HG03108 (cell line): ENCODE results near the gene SGF29.
"Not testable (repeated sequence)": the region's sequence is repeated elsewhere in the genome, so short reads cannot be mapped to it uniquely, and the experiment has no call there.

Experiments used
- ATAC-seq: cut with Tn5 transposase; IDR thresholded peaks from one replicate; pipeline ENCODE4 v1.9.1; 2021; ENCODE audit warnings: moderate library complexity; ENCODE audit not compliant: unreplicated experiment

The SGF29 gene

DNA sequence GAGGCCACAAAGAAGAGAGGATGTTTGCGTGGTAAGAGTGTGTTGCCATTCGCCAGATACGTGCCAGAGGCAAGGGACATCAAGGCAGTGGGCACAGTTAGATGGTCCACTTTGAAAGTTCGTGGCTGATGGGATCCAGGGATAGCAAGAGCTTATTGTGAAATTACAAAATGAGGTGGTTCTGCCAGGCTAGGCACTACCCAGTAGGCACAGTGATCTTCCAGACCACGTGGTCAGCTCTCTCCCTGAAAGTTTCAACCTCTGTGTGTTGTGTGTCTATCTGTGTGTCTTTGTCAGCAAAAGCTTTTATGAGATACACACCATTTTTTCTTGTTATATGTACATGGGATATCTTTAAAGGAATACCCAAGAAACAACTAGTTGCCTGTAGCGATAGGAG, 9.5 kb downstream of the SGF29 start:
- ATAC-seq, result no peak

DNA sequence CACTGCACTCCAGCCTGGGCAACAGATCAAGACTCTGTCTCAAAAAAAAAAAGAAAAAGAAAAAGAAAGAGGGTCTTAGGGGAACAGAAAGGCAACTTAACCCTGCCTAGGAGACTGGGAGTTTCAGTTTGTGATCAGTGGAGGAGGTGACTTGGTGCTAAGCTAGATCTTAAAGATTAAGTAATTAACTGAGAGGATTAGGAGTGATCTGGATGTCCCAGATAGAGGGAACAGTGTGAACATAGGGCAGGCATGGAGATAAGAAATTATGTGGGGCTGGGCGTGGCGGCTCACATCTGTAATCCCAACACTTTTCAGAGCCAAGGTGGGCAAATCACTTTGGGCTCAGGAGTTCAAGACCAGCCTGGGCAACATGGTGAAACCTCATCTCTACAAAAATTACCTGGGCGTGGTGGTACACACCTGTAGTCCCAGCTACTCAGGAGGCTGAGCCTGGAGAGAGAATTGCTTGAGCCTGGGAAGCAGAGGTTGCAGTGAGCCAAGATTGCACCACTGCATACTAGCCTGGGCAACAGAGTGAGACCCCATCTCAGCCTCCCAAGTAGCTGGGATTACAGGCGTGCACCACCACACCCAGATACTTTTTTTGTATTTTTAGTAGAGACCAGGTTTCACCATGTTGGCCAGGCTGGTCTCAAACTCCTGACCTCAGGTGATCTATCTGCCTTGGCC, 12.7 kb downstream of the SGF29 start:
- ATAC-seq, result not testable (repeated sequence)

DNA sequence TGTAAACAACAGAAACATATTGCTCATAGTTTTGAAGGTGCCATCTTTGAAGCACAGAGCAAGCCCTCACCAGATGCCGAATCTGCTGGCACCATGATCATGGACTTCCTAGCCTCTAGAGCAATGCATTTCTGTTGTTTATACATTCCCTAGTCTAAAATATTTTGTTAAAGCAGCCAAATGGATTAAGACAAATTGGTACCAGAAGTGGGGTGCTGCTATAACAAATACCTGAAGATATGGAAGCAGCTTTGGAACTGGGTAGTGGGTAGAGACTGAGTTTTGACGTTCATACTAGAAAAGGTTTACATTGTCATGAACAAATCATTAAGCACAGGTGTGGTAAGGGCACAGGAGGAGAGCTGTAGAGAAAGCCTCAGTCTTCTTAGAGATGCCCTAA, 13.6 kb downstream of the SGF29 start:
- ATAC-seq, result no peak

DNA sequence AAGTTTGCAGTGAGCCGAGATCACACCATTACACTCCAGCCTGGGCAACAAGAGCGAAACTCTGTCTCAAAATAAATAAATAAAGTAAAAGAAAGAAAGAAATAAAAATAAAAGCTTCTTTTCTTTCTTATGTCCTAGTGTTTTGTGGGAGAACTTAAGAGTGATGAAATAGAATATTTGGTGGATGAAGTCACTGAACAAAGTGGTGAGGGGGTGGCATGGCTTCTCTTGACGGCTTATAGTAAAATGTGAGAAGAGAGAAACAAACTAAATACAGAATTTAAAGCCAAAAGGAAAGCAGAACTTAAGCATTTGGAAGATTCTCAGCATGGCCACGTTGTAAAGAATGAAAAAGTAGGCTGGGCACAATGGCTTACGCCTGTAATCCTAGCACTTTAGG, 15.3 kb downstream of the SGF29 start:
- ATAC-seq, result no peak

DNA sequence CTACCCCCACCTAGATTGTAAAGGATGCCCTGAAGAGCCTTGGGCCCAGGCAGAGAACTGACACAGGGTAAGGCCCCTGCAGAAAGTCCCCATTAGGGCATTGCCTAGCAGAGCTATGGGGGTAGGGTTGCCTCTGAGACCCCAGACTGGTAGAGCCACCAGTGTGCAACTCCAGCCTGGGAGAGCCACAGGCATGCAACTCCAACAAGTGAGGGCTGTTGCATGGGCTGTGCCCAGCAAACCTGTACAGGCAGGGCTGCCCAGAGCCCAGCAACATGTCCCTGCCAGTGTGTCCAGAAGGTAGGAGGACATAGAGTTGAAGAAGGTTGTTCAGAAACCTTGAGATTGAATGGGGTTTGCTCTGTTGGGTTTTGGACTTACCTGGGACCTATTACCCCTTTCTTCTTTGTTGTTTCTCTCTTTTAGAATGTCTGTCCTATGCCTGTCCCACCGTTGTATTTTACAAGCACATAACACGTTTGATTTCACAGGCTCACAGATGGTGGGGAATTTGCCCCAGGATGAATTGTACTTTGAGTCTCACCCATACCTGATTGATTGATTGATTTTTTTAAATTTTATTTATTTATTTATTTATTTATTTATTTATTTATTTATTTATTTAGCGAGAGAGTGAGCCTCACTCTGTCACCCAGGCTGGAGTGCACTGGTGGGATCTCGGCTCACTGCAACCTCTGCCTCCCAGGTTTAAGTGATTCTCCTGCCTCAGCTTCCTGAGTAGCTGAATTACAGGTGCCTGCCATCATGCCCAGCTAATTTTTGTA, 16.4 kb downstream of the SGF29 start:
- no peak for ATAC-seq

DNA sequence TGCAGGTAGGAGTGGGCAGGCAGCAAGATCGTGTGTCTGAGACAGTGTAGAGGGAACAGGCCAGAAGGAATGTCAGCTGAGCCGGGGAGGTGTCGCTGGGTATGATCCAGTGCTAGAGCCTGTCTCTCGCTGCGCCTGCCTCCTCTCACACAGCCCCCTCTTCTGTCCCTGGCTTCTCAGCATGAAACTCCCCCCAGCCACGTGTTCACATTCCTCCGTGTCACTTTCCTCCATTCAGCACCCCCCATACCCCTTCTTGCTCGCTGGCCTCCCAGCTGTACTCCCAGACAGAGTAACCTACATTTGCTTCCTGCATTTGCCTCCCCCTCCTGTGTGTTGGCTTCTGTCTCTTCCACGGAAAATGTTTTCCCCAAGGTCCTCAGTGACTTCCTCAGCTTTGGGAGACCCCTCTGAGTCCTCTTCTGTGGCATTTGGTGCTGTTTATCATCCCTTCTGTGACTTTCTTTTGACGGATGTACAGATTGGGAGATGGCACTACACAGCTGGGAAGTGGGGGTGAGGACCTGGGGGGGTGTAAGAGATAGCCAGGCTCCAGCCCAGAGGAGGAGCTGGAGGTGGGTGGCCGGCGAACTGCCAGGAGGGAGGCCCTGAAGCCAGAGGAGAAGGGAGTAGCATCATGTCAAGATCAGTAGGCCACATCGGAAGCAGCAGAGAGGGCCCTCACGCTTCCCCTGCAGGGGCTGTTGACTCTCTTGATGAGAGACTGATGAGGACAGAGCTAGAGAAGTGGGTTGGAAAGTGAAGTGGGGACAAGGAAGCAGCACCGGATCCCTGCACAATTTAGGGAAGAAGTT, 19.2 kb downstream of the SGF29 start:
- no peak for ATAC-seq

DNA sequence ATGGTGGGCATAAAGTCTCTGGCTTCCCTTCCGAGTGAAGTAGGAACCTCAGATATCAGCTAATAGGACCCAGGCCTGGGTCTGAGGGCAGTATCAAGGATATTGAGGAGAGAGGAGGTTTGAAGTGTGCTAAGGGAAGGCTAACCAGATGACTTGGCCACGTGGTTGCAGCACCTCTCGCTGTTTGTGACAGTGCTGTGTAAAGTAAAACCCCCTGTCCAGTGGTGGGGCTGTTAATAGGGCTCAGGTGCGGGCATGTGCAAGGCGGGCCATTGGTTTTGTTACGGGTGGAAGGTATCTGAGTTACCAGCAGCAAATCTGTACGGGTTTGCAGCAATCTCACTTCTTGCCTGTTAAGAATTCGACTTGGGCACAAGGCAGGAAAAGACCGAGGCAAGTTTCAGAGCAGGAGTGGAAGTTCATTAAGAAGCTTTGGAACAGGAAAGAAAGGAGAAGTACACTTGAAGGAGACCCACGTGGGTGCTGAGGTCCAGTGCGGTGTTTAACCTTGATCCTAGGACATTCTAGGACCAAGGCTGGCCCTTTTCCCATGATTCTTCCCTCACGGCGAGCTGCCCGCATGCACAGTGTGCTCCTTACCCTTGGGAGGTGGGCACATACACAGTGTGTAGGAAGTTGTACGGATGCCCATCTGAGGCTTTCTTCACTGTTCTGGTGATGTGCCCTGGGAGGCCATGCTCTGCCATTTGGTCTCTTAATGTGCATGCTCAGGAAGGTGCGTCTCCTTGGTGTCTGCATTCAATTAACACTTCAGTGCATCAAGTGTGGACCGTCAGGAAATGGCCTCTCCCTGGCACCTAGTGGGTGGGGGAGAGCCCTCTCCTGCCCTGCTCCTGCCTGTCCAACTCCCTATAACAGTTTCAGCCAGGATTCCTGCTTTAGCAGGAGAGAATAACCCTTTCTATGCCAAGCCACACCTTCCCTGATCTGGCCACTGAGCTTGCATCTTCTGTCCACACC, 20.3 kb downstream of the SGF29 start:
- ATAC-seq, result no peak

DNA sequence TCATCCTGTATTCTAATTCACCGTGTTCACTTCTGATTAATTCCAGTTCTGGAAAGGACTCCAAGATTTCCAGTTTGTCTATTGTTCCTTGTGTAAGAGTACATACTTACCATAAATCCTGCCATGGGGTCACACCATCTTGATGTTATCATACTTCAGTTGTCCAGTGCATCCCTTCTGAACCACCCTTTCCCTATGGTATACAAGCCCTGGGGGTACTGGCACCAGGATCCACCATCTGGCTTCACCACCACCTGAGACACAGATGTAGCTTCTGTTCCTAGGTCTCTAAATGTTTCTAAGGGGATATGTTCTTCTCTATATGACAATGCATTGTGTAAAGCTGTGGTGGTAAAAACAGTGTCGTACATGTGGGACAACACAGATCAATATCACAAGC, 21.2 kb downstream of the SGF29 start:
- ATAC-seq, result no peak

DNA sequence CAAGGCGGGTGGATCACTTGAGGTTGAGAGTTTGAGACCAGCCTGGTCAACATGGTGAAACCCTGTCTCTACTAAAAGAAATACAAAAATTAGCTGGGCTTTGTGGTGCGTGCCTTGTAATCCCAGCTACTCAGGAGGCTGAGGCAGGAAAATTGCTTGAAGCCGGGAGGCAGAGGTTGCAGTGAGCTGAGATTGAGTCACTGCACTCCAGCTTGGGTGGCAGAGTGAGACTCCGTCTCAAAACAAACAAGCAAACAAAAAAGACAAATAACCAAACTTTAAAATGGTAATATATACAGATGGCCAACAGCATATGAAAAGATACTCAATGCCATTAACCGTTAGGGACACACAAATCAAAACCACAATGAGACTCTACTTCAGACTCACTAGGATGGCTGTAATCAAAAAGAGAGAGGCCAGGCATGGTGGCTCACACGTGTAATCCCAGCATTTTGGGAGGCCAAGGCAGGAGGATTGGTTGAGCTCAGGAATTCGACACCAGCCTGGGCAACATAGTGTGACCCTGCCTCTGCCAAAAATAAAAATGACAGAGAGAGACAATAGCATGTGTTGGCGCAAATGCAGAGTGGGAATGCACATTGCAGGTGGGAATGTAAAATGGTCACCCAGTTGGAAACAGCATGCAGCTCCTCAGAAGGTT, 21.9 kb downstream of the SGF29 start:
- ATAC-seq, result no peak

DNA sequence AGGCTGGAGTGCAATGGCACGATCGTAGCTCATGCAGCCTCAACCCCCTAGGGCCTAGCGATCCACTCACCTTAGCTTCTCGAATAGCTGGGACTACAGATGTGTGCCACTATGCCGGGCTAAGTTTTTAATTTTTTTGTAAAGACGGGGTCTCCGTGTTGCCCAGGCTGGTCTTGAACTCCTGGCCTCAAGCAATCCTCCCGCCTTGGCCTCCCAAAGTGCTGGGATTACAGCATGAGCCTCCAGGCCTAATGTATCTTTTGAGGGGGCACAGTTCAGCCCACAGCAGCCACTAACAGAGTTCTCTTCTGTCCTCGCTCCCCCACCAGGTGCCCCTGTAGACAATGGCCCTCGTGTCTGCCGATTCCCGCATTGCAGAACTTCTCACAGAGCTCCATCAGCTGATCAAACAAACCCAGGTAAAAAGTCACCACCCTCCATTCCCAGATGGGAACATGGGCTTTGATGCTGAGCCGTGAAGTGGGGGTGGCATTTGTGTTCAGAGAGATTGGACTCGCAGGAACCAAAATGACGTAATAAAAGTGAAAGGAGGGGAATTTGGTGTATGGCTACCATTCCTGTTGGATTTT, 27.1 kb downstream of the SGF29 start:
- ATAC-seq, result no peak

DNA sequence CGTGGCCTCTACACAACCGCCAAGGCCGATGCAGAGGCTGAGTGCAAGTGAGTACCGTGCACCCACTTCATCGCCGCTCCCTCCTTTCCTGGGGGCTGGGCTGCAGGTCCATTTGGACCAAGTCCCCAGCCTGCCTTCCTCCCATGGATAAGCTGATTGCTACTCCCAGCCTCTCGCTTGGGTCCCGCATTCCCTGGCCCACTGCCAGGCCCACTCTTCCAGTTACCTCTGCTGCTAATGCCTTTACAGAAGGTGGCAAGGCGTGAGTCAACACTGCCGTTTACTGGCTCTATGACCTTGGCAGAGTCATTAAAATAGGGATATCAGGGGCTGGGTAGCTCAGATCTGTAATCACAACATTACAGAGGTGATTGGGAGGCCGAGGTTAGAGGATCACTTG, 32.0 kb downstream of the SGF29 start:
- no peak for ATAC-seq

DNA sequence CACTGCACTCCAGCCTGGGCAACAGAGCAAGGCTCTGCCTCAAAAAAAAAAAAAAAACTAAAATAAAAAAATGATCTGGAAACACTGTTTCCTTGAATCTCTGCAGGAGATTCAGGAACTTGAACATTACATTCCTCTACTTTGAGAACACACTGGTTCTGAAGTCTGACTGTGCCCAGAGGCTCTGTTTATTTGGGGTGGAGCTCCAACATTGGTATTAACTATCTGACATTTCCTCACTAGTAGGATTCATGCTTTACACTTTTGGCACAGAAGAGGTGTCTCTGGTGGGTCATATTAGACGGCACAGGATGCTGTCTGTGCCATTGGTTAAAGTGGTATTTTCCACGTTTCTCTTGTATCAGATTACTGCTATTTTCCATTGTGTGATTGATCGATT, 32.7 kb downstream of the SGF29 start:
- no peak for ATAC-seq

DNA sequence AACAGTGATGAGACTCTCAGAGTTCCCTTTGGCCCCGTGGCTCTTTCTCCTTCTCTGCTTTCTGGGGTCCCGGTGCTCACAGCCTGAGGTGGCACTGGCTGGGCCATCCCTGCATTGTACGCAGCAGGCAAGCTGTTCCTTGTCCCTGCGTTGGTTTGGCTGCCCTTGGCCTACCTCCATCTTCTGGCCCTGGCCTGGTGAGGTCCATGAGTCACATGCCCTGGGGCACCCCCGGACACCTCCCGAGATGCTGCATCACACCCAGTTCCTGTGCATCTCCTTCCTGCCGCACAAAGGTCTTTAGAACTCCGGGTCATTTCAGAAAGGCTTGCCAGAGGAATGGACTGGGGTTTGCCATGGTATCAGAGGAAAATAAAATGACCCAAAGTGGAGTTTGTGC, 33.7 kb downstream of the SGF29 start:
- ATAC-seq, result no peak

DNA sequence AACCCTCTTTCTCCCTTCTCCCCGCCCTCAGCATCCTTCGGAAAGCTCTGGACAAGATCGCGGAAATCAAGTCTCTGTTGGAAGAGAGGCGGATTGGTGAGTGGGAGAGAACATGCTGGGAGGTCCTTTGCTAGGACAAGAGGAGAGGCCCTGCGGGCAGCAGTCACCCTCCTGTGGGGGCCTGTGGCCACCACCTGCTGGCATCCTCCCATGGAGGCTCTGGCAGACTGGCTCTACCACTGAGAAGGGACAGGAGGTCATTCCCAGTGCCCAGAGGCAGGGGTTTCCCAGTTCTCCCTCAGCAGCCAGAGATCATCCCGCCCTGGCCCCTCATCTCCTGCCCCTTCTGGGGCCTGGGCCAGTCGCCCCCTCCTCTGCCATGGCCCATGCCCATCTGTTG, 35.3 kb downstream of the SGF29 start:
- no peak for ATAC-seq

DNA sequence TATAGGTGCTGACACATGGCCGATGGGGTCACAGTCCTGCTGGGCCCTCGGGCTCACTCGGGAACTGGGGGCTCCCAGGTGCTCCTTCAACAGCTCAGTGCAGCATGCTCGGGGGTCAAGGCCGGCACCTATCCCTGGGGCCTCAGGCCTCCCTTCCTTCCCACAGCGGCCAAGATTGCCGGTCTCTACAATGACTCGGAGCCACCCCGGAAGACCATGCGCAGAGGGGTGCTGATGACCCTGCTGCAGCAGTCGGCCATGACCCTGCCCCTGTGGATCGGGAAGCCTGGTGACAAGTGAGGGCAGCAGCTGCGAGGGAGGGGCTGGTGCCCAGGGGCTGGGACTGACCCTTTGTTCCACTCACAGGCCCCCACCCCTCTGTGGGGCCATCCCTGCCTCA, 36.2 kb downstream of the SGF29 start:
- no peak for ATAC-seq

DNA sequence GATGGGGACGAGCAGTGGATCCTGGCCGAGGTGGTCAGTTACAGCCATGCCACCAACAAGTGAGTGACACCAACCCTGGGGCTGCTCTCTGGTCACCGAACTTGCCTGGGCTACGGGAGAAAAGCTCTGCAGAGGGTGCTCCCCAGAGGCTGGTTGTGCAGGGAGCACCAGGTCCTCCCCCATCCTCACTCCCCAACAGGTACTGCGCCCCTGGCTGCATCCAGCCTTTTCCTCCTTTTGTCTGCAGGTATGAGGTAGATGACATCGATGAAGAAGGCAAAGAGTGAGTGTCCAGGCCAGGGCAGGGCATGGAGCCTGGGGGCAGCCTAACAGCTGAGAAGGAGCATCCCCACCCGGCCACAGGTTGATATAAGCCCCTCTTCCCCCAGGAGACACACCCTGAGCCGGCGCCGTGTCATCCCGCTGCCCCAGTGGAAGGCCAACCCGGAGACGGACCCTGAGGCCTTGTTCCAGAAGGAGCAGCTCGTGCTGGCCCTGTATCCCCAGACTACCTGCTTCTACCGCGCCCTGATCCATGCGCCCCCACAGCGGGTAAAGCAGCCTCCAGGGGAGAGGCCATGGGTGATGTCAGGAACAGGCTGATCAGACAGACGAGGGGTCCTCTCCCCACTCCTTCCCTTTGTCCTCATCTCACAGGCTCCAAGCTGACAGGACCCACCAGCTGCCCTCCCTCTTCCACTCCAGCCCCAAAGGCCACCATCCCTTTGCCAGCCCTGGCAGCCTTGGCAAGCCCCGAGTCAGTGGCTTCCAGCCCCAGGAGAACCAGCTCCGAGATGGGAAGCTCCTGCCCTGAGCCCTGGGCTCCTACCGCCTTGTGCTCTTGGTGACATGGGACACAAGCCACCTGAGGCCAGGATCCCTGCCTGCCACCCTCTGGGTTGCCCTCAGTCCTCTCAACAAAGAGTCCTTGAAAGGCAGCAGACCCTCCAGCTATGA, 36.9 kb downstream of the SGF29 start:
- ATAC-seq, result no peak

DNA sequence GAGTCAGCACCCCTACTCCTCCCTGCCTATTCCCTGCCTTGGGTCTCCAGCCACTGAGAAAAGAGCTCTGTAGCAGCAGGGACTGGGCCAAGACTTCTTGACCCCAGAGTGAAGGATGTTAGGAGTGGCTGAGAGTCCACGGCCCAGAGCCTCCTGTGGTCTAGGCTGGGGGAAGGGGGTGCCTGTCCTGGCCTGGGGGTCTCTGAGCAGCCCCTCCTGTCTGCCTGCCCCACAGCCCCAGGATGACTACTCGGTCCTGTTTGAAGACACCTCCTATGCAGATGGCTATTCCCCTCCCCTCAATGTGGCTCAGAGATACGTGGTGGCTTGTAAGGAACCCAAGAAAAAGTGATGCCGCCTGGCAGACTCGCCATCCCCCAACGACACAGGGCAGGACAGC, 37.6 kb downstream of the SGF29 start:
- no peak for ATAC-seq

DNA sequence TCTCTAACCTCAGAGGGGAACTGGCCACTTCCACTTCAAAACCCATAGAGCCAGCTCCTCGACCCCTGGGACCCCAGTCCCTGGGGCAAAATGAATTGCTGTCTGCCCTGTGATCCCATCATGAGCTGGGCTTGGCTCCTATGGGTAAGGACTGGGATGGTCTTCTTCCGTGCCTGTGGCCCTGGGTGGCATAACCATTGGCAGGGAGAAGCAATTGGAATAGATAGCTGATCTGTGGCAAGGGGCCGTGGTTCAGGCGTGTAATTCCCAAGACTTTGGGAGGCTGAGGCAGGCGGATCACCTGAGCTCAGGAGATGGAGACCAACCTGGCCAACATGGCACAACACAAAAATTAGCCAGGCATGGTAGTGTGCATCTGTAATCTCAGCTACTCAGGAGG, 38.8 kb downstream of the SGF29 start:
- no peak for ATAC-seq
